ENCODE measurements around the gene ENTPD6. TPM values are rescaled to one million over a fixed set of nuclear protein-coding genes. Genes with fewer than 3 reads are reported as not detected.

ENTPD6 gene
- total RNA-seq, 4 donors from 2014 or later = 33.8 to 103 (median 47.0) TPM

DNA sequence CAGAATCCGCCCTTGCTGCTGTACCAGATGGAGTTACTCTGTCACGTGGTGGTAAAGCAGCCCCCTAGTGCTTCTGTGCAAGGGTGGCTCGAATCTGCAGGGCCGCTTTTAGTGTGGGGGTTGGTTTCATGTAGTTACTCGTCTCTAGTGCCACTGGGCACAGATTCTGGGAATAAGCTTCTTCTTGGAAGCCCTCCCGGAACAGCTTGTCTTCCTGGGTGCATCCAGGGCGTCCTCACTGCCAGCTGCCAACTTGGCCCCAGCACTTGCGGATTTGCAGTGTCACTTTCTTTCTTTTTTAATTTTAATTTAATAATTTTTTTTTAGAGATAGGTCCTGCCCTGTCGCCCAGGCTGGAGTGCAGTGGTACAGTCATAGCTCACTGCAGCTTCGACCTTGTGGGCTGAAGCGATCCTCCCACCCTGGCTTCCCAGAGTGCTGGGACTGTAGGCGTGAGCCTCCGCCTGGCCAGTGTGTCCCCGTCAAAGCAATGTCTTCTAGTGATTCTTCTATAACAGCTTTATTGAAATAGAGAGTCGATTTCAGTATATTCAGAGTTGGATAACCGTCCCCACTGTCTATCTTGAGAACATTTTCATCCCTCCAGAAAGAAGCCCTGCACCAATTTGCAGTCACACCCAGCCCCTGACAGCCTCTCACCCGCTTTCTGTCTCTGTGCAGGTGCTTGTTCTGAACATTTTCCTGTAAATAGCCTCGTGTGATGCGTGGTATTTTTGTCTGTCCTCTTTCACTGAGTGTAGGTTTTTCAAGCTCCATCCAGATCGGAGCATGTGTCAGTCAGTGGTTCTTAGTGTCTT is 78.2 kb downstream of the ENTPD6 start:
- peaks cover 24% of the 10 kb centered on the region for H3K4me1 ChIP-seq
- peak; percentile 53 to 76 for DNase-seq (ENCODE audit: low spot score in 2 of 2)
- no peak overlapping the region for H3K4me3 ChIP-seq
- WGBS = 44% methylated on average over 20 of the region's 20 CpGs
- peaks cover 86% of the 10 kb centered on the region for H3K36me3 ChIP-seq
- H3K27me3 ChIP-seq = no peaks in the 10 kb centered on the region
- no peak for TF ChIP-seq POLR2A (IDR thresholded peaks at IDR 0.05)
- peak; percentile 50 for TF ChIP-seq EP300 (IDR thresholded peaks at IDR 0.05)
- peak overlapping the region; percentile 61 for H3K27ac ChIP-seq
- H3K9me3 ChIP-seq = no peaks in the 10 kb centered on the region

DNA sequence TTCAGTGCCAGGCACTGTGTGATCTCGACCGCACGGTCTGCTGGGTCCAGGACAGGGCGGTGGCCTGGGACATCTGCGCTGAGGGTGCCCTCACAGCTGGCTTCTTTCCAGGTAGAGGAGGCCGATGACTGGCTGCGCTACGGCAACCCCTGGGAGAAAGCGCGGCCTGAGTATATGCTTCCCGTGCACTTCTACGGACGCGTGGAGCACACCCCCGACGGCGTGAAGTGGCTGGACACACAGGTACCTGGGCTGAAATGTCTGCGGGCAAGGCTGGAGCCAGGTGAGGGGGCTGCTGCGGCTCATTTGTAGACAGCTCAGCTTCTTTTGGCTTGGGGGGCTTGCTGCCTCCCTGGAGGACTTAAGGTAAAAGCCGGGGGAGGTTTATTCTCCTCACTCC is 79.0 kb downstream of the ENTPD6 start:
- Histone ChIP-seq H3K27ac (no peak overlapping the region), H3K4me1 (peaks cover 24% of the 10 kb centered on the region), H3K9me3 (no peaks in the 10 kb centered on the region), H3K36me3 (peaks cover 87% of the 10 kb centered on the region), H3K27me3 (no peaks in the 10 kb centered on the region), H3K4me3 (no peak overlapping the region)
- TF ChIP-seq POLR2AphosphoS5 (IDR thresholded peaks at IDR 0.05) (no peak), POLR2A (IDR thresholded peaks at IDR 0.05) (no peak), EP300 (IDR thresholded peaks at IDR 0.05) (no peak)
- TF ChIP-seq, protein P1, sequence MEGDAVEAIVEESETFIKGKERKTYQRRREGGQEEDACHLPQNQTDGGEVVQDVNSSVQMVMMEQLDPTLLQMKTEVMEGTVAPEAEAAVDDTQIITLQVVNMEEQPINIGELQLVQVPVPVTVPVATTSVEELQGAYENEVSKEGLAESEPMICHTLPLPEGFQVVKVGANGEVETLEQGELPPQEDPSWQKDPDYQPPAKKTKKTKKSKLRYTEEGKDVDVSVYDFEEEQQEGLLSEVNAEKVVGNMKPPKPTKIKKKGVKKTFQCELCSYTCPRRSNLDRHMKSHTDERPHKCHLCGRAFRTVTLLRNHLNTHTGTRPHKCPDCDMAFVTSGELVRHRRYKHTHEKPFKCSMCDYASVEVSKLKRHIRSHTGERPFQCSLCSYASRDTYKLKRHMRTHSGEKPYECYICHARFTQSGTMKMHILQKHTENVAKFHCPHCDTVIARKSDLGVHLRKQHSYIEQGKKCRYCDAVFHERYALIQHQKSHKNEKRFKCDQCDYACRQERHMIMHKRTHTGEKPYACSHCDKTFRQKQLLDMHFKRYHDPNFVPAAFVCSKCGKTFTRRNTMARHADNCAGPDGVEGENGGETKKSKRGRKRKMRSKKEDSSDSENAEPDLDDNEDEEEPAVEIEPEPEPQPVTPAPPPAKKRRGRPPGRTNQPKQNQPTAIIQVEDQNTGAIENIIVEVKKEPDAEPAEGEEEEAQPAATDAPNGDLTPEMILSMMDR (IDR thresholded peaks at IDR 0.05) = no peak
- 94% methylated on average over 7 of the region's 20 CpGs for WGBS
- DNase-seq (ENCODE audit: low spot score in 2 of 2) = peak; percentile 46 to 70

DNA sequence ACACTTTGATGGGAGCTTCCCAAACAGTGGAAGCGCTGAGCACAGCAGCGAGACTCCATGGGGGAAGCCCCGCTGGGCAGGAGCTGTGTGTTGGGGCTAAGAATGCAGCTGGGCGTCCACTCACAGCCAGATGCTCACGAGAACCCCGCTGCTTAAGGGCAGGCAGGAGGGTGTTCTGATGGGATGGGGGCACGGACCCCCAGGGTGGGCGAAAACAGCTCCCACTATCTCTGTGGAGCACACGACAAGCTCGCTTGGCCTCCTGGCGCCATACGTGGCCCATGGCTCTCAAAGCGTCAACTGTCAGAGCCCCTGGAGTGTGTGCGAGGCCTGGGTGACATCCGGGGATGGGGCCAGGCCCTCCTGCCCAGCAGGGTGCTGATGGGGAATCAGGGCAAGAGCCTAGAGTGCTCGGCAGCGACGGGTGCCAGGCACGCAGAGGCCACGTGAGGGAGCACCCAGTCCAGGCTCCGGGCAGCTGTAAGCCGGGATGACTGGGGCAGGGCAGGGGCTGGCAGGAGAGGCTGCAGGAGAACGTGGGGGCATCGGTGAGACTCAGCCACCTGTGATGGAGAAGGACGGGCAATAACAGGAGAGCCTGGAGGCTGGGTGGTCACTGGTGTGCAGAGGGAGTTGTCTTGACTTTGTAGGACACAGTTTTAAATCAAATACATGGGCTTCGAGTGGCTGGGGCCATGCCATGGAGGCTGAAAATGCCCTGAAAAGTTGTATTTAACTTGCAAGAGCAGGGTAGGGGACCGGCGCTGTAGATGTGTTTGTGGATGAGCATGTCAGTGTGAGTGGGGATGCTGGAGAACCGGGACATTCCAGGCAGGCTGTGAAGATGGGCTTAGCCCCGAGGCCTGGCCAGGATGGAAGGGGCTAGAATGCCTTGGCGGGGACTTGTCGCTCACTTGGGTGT is 79.6 kb downstream of the ENTPD6 start:
- peaks cover 86% of the 10 kb centered on the region for H3K36me3 ChIP-seq
- DNase-seq (ENCODE audit: low spot score in 2 of 2) = peak; percentile 49 to 52
- no peak overlapping the region for H3K27ac ChIP-seq
- no peaks in the 10 kb centered on the region for H3K9me3 ChIP-seq
- no peak for TF ChIP-seq POLR2A (IDR thresholded peaks at IDR 0.05)
- no peak overlapping the region for H3K4me3 ChIP-seq
- H3K4me1 ChIP-seq = peaks cover 24% of the 10 kb centered on the region
- H3K27me3 ChIP-seq = no peaks in the 10 kb centered on the region
- 91% methylated on average over 21 of the region's 32 CpGs for WGBS

DNA sequence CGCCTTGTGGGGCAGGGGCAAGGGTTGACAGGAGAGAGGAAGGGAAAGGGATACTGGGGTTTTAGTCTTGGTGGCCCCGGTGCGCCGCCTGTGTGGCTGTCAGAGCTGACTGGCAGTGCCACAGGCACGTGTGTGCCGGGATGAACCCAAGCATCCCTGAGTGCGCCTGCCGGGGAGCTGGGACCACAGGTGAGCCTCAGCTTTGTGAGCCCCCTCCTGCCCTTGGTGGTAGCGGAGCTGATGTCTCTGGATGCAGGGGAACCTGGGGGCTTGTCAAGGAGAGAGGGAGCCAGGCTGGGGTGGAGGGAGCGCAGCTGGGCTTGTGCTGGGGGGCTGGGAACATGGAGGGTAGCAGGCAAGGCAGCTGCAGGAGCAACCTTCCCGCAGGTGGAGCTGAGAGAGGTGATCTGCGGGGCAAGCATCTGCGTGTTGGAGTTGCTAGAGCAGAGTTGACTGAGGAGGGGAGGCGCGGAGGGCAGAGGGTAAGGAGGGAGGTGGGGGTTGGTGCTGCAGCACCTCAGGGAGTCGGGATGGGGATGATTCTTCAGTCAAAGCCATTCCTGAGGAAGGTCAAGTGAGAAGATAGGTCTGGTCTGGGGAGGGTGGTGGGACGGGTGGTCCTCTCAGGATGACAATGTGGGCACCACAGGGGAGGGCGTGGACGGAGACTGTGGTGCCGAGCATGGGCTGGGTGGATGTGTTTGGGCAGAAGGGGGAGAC is 80.5 kb downstream of the ENTPD6 start:
- Histone ChIP-seq H3K27me3 (no peaks in the 10 kb centered on the region), H3K36me3 (peaks cover 86% of the 10 kb centered on the region), H3K27ac (no peak overlapping the region), H3K9me3 (no peaks in the 10 kb centered on the region), H3K4me3 (no peak overlapping the region), H3K4me1 (peaks cover 27% of the 10 kb centered on the region)
- 94% methylated on average over 18 of the region's 20 CpGs for WGBS
- TF ChIP-seq EP300 (IDR thresholded peaks at IDR 0.05) (no peak), POLR2A (IDR thresholded peaks at IDR 0.05) (no peak), POLR2AphosphoS5 (IDR thresholded peaks at IDR 0.05) (no peak)
- TF ChIP-seq, protein P1 (IDR thresholded peaks at IDR 0.05) = no peak
- peak; percentile 52 to 65 for DNase-seq (ENCODE audit: low spot score in 2 of 2)

Other genes starting within 250 kb of the ENTPD6 start
- 1 to 10 TPM in 2 of 4 donors, under 1 TPM in 1, not detected in 1; 0.97 to 4.1 (median 2.7) TPM for gene CST7, start 246.4 kb upstream of the ENTPD6 start, total RNA-seq
- gene APMAP, start 203.0 kb upstream of the ENTPD6 start, total RNA-seq = 10 to 100 TPM; 61.8 to 89.3 (median 69.9) TPM
- 10 to 100 TPM; 29.0 to 80.0 (median 47.6) TPM for gene ACSS1, start 137.6 kb upstream of the ENTPD6 start, total RNA-seq
- not detected for gene VSX1, start 113.6 kb upstream of the ENTPD6 start, total RNA-seq
- 100 to 1,000 TPM; 142 to 247 (median 198) TPM for gene PYGB, start 52.4 kb downstream of the ENTPD6 start, total RNA-seq
- gene ABHD12, start 195.1 kb downstream of the ENTPD6 start, total RNA-seq = 10 to 100 TPM; 41.6 to 75.8 (median 52.3) TPM
- 1 to 10 TPM; 2.4 to 3.6 (median 2.6) TPM for gene GINS1, start 212.0 kb downstream of the ENTPD6 start, total RNA-seq